Peyer's patch (tissue), 4 donors: ENCODE measurements around the gene SPTAN1. TPM values are rescaled to one million over a fixed set of nuclear protein-coding genes. Genes with fewer than 3 reads are reported as not detected.
A peak's percentile ranks its signal among the peaks of the same experiment; 100 is the strongest.

Experiments
- DNase-seq, 3 donors: peaks; one replicate each; pipeline ENCODE4 v3.0.0-alpha.2; 2017 to 2019
- H3K27ac ChIP-seq, 4 donors: fragments of 200-600 bp; sonication (generic); one replicate each; pipeline ENCODE4 v1.5.1; 2016 to 2019
- H3K27me3 ChIP-seq, 2 donors: fragments of 200-600 bp; sonication (generic); one replicate each; pipeline ENCODE4 v1.5.1; 2019
- H3K36me3 ChIP-seq, 3 donors: fragments of 200-600 bp; sonication (generic); one replicate each; pipeline ENCODE4 v1.5.1; 2016 to 2019
- H3K4me1 ChIP-seq, 4 donors: fragments of 200-600 bp; sonication (generic); one replicate each; pipeline ENCODE4 v1.5.1; 2016 to 2019
- H3K4me3 ChIP-seq, 4 donors: fragments of 200-600 bp; sonication (generic); 1 replicate in 3 of 4; 2 replicates in 1 of 4; pipeline ENCODE4 v1.5.1; 2016 to 2019; ENCODE audit warnings: mild to moderate bottlenecking in 1 of 4
- H3K9me3 ChIP-seq, 4 donors: fragments of 200-600 bp; sonication (generic); one replicate each; pipeline ENCODE4 v1.5.1; 2016 to 2019; ENCODE audit warnings: mild to moderate bottlenecking in 1 of 4
- POLR2A ChIP-seq, 2 donors: fragments of 450-650 bp; IDR thresholded peaks; one replicate each; pipeline ENCODE4 v1.5.1; 2017; ENCODE audit warnings: antibody characterized with exemption in 2 of 2, mild to moderate bottlenecking in 2 of 2, moderate library complexity in 2 of 2
- total RNA-seq, 4 donors: library from RNA; depleted of rRNA; stranded (reverse); fragments of >200 nt; gene quantifications; one replicate each; pipeline ENCODE4 v1.1.0, GENCODE V29; 2016
- TF ChIP-seq, protein P1 (sequence below), 6 experiments: fragments of 450-650 bp in 4 of 6; fragments of 200-600 bp in 2 of 6; sonication (generic) in 1 of 6; IDR thresholded peaks; one replicate each; pipeline ENCODE4 v1.5.1; 2017 to 2019; ENCODE audit warnings: antibody characterized with exemption in 6 of 6, mild to moderate bottlenecking in 3 of 6, moderate library complexity in 1 of 6

The SPTAN1 gene
- total RNA-seq, 4 donors from 2014 or later: 251 to 586 (median 269) TPM

DNA sequence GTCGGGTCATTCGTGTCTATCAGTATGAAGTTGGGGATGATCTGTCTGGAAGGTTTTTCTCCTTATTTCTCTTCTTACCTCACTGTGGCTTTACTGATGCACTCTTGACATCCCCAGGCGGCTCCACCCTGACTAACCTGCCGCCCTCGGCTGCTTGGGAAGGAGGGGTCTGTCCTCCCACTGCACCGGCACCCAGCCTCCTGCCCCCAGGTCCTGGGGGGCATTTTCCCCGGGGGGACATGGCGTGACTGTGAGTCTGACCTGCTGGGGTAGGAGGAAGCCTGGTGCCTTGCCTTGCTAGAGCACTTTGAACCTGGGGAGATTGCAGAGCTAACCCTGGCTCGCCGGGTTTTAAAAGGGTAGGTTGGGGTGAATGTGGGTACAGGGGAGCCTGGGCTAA lies 76.7 kb downstream of the SPTAN1 start:
- peaks cover 0 to 99% (median 0%) of the 10 kb centered on the region in 3 donors for H3K36me3 ChIP-seq
- H3K4me3 ChIP-seq: no peak overlapping the region
- H3K4me1 ChIP-seq: peaks cover 0 to 21% (median 0%) of the 10 kb centered on the region in 4 donors
- no peaks in the 10 kb centered on the region for H3K27me3 ChIP-seq
- TF ChIP-seq, protein P1, sequence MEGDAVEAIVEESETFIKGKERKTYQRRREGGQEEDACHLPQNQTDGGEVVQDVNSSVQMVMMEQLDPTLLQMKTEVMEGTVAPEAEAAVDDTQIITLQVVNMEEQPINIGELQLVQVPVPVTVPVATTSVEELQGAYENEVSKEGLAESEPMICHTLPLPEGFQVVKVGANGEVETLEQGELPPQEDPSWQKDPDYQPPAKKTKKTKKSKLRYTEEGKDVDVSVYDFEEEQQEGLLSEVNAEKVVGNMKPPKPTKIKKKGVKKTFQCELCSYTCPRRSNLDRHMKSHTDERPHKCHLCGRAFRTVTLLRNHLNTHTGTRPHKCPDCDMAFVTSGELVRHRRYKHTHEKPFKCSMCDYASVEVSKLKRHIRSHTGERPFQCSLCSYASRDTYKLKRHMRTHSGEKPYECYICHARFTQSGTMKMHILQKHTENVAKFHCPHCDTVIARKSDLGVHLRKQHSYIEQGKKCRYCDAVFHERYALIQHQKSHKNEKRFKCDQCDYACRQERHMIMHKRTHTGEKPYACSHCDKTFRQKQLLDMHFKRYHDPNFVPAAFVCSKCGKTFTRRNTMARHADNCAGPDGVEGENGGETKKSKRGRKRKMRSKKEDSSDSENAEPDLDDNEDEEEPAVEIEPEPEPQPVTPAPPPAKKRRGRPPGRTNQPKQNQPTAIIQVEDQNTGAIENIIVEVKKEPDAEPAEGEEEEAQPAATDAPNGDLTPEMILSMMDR (IDR thresholded peaks at IDR 0.05): no peak
- TF ChIP-seq POLR2A (IDR thresholded peaks at IDR 0.05): no peak
- H3K27ac ChIP-seq: no peak overlapping the region
- no peaks in the 10 kb centered on the region for H3K9me3 ChIP-seq
- DNase-seq: peak in 1 of 3 donors; percentile 44

DNA sequence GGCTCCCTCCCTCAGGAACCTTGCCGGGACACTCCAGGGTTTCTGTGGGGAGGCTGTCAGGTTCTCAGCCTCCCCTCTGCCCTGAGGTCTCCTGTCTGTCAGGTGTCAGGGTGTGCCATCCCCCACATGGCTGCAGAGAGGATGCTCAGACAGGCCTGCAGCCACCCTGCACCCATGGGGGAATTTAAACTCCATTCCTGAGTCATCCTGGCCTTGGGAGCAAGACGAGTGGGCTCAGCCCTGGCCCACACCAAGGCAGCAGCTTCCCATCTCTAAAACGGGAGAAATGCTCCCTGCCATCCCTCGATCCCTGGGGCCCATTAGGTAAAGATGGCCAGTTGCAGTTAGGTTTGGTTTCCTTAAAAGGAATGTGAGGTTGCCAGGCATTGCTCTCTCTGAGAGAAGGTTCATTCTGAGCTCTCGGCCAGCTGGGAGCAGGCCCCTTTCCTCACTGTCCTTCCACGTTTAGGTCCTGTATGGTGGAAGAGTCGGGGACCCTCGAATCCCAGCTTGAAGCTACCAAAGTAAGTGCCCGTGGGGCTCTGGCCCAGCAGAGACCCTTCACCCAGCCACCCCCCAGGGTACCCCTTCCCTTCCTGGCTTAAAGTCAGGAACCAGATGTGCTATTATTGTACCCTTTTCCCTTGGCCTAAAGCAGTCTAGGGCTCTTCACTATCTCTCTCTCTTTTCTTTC lies 77.6 kb downstream of the SPTAN1 start:
- no peak for TF ChIP-seq POLR2A (IDR thresholded peaks at IDR 0.05)
- TF ChIP-seq, protein P1 (IDR thresholded peaks at IDR 0.05): no peak
- Histone ChIP-seq H3K36me3 (peaks cover 0 to 93% (median 0%) of the 10 kb centered on the region in 3 donors), H3K9me3 (no peaks in the 10 kb centered on the region), H3K4me1 (peaks cover 0 to 29% (median 0%) of the 10 kb centered on the region in 4 donors), H3K27me3 (no peaks in the 10 kb centered on the region), H3K27ac (no peak overlapping the region), H3K4me3 (no peak overlapping the region)
- DNase-seq: peak in 1 of 3 donors; percentile 33

DNA sequence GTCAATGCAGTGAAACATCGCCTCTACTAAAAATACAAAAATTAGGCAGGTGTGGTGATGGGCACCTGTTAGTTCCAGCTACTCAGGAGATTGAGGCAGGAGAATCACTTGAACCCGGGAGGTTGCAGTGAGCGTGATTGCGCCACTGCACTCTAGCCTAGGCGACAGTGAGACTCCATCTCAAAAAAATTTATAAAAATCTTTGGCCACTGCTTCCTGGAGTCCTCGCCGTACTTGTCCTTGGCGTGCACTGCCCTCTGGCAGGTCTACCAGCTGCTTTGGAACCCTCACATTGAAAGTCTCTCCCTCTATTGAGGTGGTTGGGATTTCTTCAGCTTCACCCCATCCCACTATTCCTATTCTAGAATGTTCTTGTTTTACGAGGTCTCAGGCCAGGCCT lies 79.2 kb downstream of the SPTAN1 start:
- no peaks in the 10 kb centered on the region for H3K27me3 ChIP-seq
- TF ChIP-seq, protein P1 (IDR thresholded peaks at IDR 0.05): no peak
- no peak for TF ChIP-seq POLR2A (IDR thresholded peaks at IDR 0.05)
- no peaks in the 10 kb centered on the region for H3K9me3 ChIP-seq
- no peak overlapping the region for H3K27ac ChIP-seq
- H3K4me3 ChIP-seq: no peak overlapping the region
- peak in 1 of 3 donors; percentile 20 for DNase-seq
- peaks cover 0 to 77% (median 0%) of the 10 kb centered on the region in 3 donors for H3K36me3 ChIP-seq
- H3K4me1 ChIP-seq: peaks cover 0 to 37% (median 0%) of the 10 kb centered on the region in 4 donors

DNA sequence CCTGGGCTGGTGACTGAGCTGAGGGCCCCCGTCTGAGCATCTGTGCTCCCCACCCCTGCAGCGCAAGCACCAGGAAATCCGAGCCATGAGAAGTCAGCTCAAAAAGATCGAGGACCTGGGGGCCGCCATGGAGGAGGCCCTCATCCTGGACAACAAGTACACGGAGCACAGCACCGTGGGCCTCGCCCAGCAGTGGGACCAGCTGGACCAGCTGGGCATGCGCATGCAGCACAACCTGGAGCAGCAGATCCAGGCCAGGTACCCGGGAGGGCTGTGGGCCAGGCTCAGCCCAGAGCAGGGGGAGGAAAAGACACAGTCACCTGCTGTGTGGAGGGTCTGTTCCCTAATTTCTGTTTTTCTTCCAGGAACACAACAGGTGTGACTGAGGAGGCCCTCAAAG lies 79.7 kb downstream of the SPTAN1 start:
- no peak for DNase-seq
- no peaks in the 10 kb centered on the region for H3K27me3 ChIP-seq
- peaks cover 0 to 73% (median 0%) of the 10 kb centered on the region in 3 donors for H3K36me3 ChIP-seq
- TF ChIP-seq, protein P1 (IDR thresholded peaks at IDR 0.05): no peak
- TF ChIP-seq POLR2A (IDR thresholded peaks at IDR 0.05): no peak
- H3K4me1 ChIP-seq: peaks cover 0 to 38% (median 0%) of the 10 kb centered on the region in 4 donors
- H3K9me3 ChIP-seq: no peaks in the 10 kb centered on the region
- no peak overlapping the region for H3K27ac ChIP-seq
- no peak overlapping the region for H3K4me3 ChIP-seq

DNA sequence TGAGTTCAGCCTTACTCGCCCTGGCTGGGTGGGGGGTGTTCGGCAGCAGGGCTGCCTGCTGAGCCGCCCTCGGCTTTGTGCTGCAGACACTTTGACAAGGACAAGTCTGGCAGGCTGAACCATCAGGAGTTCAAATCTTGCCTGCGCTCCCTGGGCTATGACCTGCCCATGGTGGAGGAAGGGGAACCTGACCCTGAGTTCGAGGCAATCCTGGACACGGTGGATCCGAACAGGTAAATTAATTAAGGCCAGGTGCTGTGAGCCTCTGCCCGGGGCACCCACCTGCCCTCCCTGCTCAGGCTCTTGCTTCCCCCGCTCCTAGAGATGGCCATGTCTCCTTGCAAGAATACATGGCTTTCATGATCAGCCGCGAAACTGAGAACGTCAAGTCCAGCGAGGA lies 80.1 kb downstream of the SPTAN1 start:
- no peak overlapping the region for H3K27ac ChIP-seq
- peaks cover 0 to 68% (median 0%) of the 10 kb centered on the region in 3 donors for H3K36me3 ChIP-seq
- peaks cover 0 to 38% (median 0%) of the 10 kb centered on the region in 4 donors for H3K4me1 ChIP-seq
- no peak overlapping the region for H3K4me3 ChIP-seq
- no peaks in the 10 kb centered on the region for H3K9me3 ChIP-seq
- peak in 1 of 3 donors; percentile 40 for DNase-seq
- no peaks in the 10 kb centered on the region for H3K27me3 ChIP-seq
- TF ChIP-seq, protein P1 (IDR thresholded peaks at IDR 0.05): no peak
- no peak for TF ChIP-seq POLR2A (IDR thresholded peaks at IDR 0.05)
